ENCODE measurements around the gene XYLB.

Gene XYLB

GRCh38 chr3:38383156-38383875 lies 36.7 kb downstream of the XYLB start:
- TF ChIP-seq, protein P1, sequence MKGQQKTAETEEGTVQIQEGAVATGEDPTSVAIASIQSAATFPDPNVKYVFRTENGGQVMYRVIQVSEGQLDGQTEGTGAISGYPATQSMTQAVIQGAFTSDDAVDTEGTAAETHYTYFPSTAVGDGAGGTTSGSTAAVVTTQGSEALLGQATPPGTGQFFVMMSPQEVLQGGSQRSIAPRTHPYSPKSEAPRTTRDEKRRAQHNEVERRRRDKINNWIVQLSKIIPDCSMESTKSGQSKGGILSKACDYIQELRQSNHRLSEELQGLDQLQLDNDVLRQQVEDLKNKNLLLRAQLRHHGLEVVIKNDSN (IDR thresholded peaks at IDR 0.05), result no peak
- TF ChIP-seq CEBPB (IDR thresholded peaks at IDR 0.05), result no peak
- no peak for TF ChIP-seq NFIC (IDR thresholded peaks at IDR 0.05)
- no peak for TF ChIP-seq CREB1 (IDR thresholded peaks at IDR 0.05; ENCODE audit: low read depth)
- no peak for TF ChIP-seq ZBTB7A (IDR thresholded peaks at IDR 0.05; ENCODE audit: low read depth)
- no peak for TF ChIP-seq TAF1 (IDR thresholded peaks at IDR 0.05; ENCODE audit: low read depth)
- no peak for TF ChIP-seq REST (IDR thresholded peaks at IDR 0.05; ENCODE audit: low read depth)
- no peak for TF ChIP-seq MAX (IDR thresholded peaks at IDR 0.05)
- TF ChIP-seq RAD21 (IDR thresholded peaks at IDR 0.05; ENCODE audit: low read depth), result no peak
- TF ChIP-seq TEAD4 (IDR thresholded peaks at IDR 0.05), result no peak
- TF ChIP-seq EGR1 (IDR thresholded peaks at IDR 0.05), result no peak
- TF ChIP-seq EP300 (IDR thresholded peaks at IDR 0.05; ENCODE audit: borderline replicate concordance), result no peak
- no peak for TF ChIP-seq YY1 (IDR thresholded peaks at IDR 0.05; ENCODE audit: low read depth)
- no peak for TF ChIP-seq FOXM1 (IDR thresholded peaks at IDR 0.05; ENCODE audit: borderline replicate concordance, low read depth)
- TF ChIP-seq TCF12 (IDR thresholded peaks at IDR 0.05; ENCODE audit: low read depth), result no peak

DNA sequence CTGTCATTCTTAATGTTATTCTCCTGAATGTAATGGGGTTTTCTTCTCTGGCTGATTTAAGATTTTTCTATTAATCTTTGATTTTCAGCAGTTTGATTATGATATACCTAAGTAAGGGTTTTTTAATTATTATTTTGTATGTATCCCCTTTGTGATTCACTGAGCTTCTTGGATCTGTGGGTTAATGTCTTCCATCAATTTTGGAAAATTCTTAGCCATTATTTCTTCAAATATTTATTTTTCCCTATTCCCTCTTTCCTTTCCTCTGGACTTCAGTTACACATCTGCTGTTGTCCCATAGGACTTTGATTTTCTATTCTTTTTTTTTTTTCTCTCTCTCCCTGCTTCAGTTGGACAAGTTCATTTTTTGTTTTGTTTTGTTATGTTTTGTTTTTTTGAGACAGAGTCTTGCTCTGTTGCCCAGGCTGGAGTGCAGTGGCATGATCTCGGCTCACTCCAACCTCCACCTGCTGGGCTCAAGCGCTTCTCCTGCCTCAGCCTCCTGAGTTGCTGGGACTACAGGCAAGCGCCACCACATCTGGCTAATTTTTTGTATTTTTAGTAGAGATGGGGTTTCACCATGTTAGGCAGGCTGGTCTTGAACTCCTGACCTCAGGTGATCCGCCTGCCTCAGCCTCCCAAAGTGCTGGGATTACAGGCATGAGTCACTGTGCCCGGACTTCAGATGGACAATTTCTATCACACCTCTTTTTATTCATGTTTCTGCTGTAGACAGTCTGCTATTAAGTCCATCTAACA lies 40.6 kb downstream of the XYLB start:
- TF ChIP-seq CEBPB (IDR thresholded peaks at IDR 0.05), result no peak
- TF ChIP-seq TEAD4 (IDR thresholded peaks at IDR 0.05), result no peak
- TF ChIP-seq, protein P1 (IDR thresholded peaks at IDR 0.05), result no peak
- no peak for TF ChIP-seq NFIC (IDR thresholded peaks at IDR 0.05)

- no peak for TF ChIP-seq CEBPB (IDR thresholded peaks at IDR 0.05)
Observed at GRCh38 chr3:38387862-38388261, 41.3 kb downstream of the XYLB start.

DNA sequence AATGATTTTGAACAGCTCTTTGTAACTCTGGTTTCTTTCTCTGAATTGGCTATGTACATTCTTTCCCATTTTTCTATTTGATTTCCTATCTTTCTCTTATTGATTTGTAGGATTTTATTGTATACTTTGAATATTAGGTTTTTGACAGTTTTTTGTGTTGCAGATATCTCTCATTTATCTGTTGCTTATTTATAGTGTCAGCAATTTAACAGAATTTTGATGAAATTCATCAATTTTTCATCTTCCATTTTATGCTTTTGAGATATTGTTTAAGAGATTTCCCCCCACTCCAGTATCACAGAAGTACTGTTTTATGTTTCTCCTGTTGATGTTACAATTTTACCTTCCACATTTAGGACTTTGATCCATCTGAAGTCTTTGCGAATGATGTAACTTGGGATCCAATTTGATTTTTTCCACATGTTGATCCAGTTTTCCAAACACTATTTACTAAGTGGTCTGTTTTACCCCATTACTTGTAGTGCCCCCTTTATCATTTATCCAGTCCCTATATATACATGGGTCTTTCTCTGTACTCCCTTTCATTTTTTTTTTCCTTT lies 46.1 kb downstream of the XYLB start:
- TF ChIP-seq TEAD4 (IDR thresholded peaks at IDR 0.05), result no peak
- TF ChIP-seq CEBPB (IDR thresholded peaks at IDR 0.05), result no peak
- no peak for TF ChIP-seq TAF1 (IDR thresholded peaks at IDR 0.05; ENCODE audit: low read depth)
- TF ChIP-seq NFIC (IDR thresholded peaks at IDR 0.05), result no peak
- TF ChIP-seq, protein P1 (IDR thresholded peaks at IDR 0.05), result no peak
- no peak for TF ChIP-seq ZBTB7A (IDR thresholded peaks at IDR 0.05; ENCODE audit: low read depth)
- TF ChIP-seq YY1 (IDR thresholded peaks at IDR 0.05; ENCODE audit: low read depth), result no peak
- no peak for TF ChIP-seq REST (IDR thresholded peaks at IDR 0.05; ENCODE audit: low read depth)
- TF ChIP-seq EP300 (IDR thresholded peaks at IDR 0.05; ENCODE audit: borderline replicate concordance), result no peak
- no peak for TF ChIP-seq CREB1 (IDR thresholded peaks at IDR 0.05; ENCODE audit: low read depth)
- no peak for TF ChIP-seq MAX (IDR thresholded peaks at IDR 0.05)
- no peak for TF ChIP-seq TCF12 (IDR thresholded peaks at IDR 0.05; ENCODE audit: low read depth)
- TF ChIP-seq RAD21 (IDR thresholded peaks at IDR 0.05; ENCODE audit: low read depth), result no peak
- TF ChIP-seq FOXM1 (IDR thresholded peaks at IDR 0.05; ENCODE audit: borderline replicate concordance, low read depth), result no peak

- no peak for TF ChIP-seq REST (IDR thresholded peaks at IDR 0.05; ENCODE audit: low read depth)
- TF ChIP-seq EP300 (IDR thresholded peaks at IDR 0.05; ENCODE audit: borderline replicate concordance), result no peak
- no peak for TF ChIP-seq TCF12 (IDR thresholded peaks at IDR 0.05; ENCODE audit: low read depth)
- TF ChIP-seq CREB1 (IDR thresholded peaks at IDR 0.05; ENCODE audit: low read depth), result no peak
- no peak for TF ChIP-seq YY1 (IDR thresholded peaks at IDR 0.05; ENCODE audit: low read depth)
- TF ChIP-seq, protein P1 (IDR thresholded peaks at IDR 0.05), result no peak
- no peak for TF ChIP-seq TEAD4 (IDR thresholded peaks at IDR 0.05)
- TF ChIP-seq RAD21 (IDR thresholded peaks at IDR 0.05; ENCODE audit: low read depth), result no peak
- TF ChIP-seq TAF1 (IDR thresholded peaks at IDR 0.05; ENCODE audit: low read depth), result no peak
- TF ChIP-seq FOXM1 (IDR thresholded peaks at IDR 0.05; ENCODE audit: borderline replicate concordance, low read depth), result no peak
- TF ChIP-seq MAX (IDR thresholded peaks at IDR 0.05), result no peak
Observed at GRCh38 chr3:38396239-38396638, 49.7 kb downstream of the XYLB start.

Measured in Ishikawa (cell line).